Suprapubic skin (tissue), 4 donors: ENCODE measurements around the gene GOLGA2. TPM values are rescaled to one million over a fixed set of nuclear protein-coding genes. Genes with fewer than 3 reads are reported as not detected.

Source experiments
- DNase-seq, 2 donors: peaks; one replicate each; pipeline ENCODE4 v3.0.0-alpha.2; 2019; ENCODE audit warnings: low spot score in 2 of 2
- H3K27ac ChIP-seq: fragments of 200-600 bp; sonication (generic); one replicate; pipeline ENCODE4 v1.5.1; 2019
- H3K27me3 ChIP-seq: fragments of 200-600 bp; sonication (generic); one replicate; pipeline ENCODE4 v1.5.1; 2019
- H3K36me3 ChIP-seq: fragments of 200-600 bp; sonication (generic); one replicate; pipeline ENCODE4 v1.5.1; 2019
- H3K4me1 ChIP-seq: fragments of 200-600 bp; sonication (generic); one replicate; pipeline ENCODE4 v1.5.1; 2019
- H3K4me3 ChIP-seq: fragments of 200-600 bp; sonication (generic); one replicate; pipeline ENCODE4 v1.5.1; 2019; ENCODE audit warnings: mild to moderate bottlenecking
- H3K9me3 ChIP-seq: fragments of 200-600 bp; sonication (generic); one replicate; pipeline ENCODE4 v1.5.1; 2019
- EP300 ChIP-seq: sonication (generic); formaldehyde crosslinking; IDR thresholded peaks from one replicate; pipeline ENCODE4 v1.6.1; 2017; ENCODE audit warnings: antibody characterized with exemption
- POLR2A ChIP-seq, 2 donors: fragments of 450-650 bp; IDR thresholded peaks; one replicate each; pipeline ENCODE4 v1.6.1; 2017; ENCODE audit warnings: antibody characterized with exemption in 2 of 2, mild to moderate bottlenecking in 2 of 2, moderate library complexity in 2 of 2
- POLR2AphosphoS5 ChIP-seq, 3 donors: sonication (generic); formaldehyde crosslinking; IDR thresholded peaks; one replicate each; pipeline ENCODE4 v1.6.1; 2017; ENCODE audit warnings: antibody characterized with exemption in 3 of 3
- WGBS: methylation state at CpG from one replicate; pipeline ENCODE4 v1.1.5; 2018; 5-methylcytosine and 5-hydroxymethylcytosine counted together
- total RNA-seq, 4 donors: library from RNA; depleted of rRNA; stranded (reverse); fragments of >200 nt; gene quantifications; one replicate each; pipeline ENCODE4 v1.1.0, GENCODE V29; 2016
- TF ChIP-seq, protein P1 (sequence below), 2 donors: fragments of 200-600 bp in 1 of 2; fragments of 450-650 bp in 1 of 2; sonication (generic) in 1 of 2; IDR thresholded peaks; one replicate each; pipeline ENCODE4 v1.5.1; 2016 to 2019; ENCODE audit warnings: antibody characterized with exemption in 2 of 2, mild to moderate bottlenecking in 1 of 2, moderate library complexity in 1 of 2

Gene GOLGA2
- total RNA-seq, 4 donors from 2014 or later = 83.5 to 131 (median 99.0) TPM

DNA sequence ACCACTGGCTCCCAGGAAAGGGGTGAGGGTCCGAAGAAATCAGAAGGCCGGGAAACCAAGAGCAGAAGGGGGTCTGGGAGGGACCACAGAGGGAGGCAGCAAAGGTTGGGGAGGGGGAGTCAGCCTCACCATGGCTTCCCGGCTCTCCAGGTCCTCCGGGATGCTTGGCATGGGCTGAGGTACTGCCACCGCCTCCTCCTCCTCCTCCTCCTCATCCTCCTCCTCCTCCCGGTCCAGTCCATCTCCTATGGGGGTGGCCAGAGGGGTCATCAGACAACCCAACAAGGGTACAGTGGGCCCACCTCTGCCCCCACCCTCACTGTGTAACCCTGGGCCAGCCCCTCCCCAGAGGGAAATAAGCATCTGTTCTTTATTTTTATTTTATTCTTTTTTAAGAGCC, 17.5 kb downstream of the GOLGA2 start:
- no peaks in the 10 kb centered on the region for H3K9me3 ChIP-seq
- H3K4me3 ChIP-seq = no peak overlapping the region
- no peaks in the 10 kb centered on the region for H3K27me3 ChIP-seq
- TF ChIP-seq EP300 (no peak), POLR2AphosphoS5 (IDR thresholded peaks at IDR 0.05) (no peak), POLR2A (IDR thresholded peaks at IDR 0.05) (no peak)
- TF ChIP-seq, protein P1, sequence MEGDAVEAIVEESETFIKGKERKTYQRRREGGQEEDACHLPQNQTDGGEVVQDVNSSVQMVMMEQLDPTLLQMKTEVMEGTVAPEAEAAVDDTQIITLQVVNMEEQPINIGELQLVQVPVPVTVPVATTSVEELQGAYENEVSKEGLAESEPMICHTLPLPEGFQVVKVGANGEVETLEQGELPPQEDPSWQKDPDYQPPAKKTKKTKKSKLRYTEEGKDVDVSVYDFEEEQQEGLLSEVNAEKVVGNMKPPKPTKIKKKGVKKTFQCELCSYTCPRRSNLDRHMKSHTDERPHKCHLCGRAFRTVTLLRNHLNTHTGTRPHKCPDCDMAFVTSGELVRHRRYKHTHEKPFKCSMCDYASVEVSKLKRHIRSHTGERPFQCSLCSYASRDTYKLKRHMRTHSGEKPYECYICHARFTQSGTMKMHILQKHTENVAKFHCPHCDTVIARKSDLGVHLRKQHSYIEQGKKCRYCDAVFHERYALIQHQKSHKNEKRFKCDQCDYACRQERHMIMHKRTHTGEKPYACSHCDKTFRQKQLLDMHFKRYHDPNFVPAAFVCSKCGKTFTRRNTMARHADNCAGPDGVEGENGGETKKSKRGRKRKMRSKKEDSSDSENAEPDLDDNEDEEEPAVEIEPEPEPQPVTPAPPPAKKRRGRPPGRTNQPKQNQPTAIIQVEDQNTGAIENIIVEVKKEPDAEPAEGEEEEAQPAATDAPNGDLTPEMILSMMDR (IDR thresholded peaks at IDR 0.05) = no peak
- peaks cover 69% of the 10 kb centered on the region for H3K36me3 ChIP-seq
- WGBS = 87% methylated on average over 6 of the region's 6 CpGs
- peaks cover 23% of the 10 kb centered on the region for H3K4me1 ChIP-seq
- no peak for DNase-seq
- H3K27ac ChIP-seq = no peak overlapping the region

GRCh38 chr9:128257907-128258306, 17.9 kb downstream of the GOLGA2 start:
- Histone ChIP-seq H3K27ac (no peak overlapping the region), H3K36me3 (peaks cover 64% of the 10 kb centered on the region), H3K9me3 (no peaks in the 10 kb centered on the region), H3K27me3 (no peaks in the 10 kb centered on the region), H3K4me1 (peaks cover 27% of the 10 kb centered on the region), H3K4me3 (no peak overlapping the region)
- DNase-seq = no peak
- 89% methylated on average over 9 of the region's 11 CpGs for WGBS
- TF ChIP-seq POLR2A (IDR thresholded peaks at IDR 0.05) = no peak
- TF ChIP-seq, protein P1 (IDR thresholded peaks at IDR 0.05) = no peak
- no peak for TF ChIP-seq POLR2AphosphoS5 (IDR thresholded peaks at IDR 0.05)
- TF ChIP-seq EP300 = no peak

DNA sequence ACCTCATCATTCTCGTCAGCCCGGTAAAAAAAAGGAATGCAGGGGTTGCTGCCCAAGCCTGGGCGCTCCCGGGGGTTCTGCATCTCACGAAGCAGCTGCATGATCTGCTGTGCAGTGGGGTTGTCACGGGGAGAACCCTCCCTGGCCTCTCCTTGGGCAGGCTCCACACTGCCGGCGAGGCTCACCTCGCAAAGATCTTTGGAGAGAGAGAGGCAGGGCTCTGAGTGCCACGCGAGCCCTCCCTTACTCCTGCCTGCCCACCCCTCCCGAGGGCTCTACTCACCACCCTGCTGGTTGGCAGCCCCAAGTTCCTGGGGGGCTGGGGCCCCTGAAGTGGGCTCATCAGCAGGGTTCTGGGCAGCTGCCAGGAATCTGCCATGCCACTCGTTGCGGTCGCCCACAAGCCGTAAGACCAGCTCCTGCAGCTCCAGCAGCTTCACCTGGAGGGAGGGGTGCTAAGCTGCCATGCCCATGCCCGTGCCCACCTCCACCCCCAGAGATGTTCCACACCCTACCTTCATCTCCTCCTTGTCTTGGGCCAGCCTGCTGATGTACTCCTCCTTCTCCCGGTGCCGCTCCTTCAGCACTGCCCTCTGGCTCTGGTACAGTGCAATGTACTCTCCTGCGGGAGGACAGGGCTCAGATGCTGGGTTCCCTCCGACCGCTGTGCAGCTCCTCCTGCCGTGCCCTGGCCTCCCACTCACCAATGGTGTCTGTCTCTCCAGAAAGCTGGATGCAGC, 18.6 kb downstream of the GOLGA2 start:
- Histone ChIP-seq H3K27me3 (no peaks in the 10 kb centered on the region), H3K27ac (no peak overlapping the region), H3K36me3 (peaks cover 58% of the 10 kb centered on the region), H3K9me3 (no peaks in the 10 kb centered on the region), H3K4me1 (peaks cover 27% of the 10 kb centered on the region), H3K4me3 (no peak overlapping the region)
- 83% methylated on average over 20 of the region's 23 CpGs for WGBS
- DNase-seq = no peak
- no peak for TF ChIP-seq EP300
- no peak for TF ChIP-seq POLR2AphosphoS5 (IDR thresholded peaks at IDR 0.05)
- TF ChIP-seq, protein P1 (IDR thresholded peaks at IDR 0.05) = no peak
- no peak for TF ChIP-seq POLR2A (IDR thresholded peaks at IDR 0.05)

- no peak overlapping the region for H3K27ac ChIP-seq
- H3K4me3 ChIP-seq = no peak overlapping the region
- TF ChIP-seq POLR2A (IDR thresholded peaks at IDR 0.05) (no peak), POLR2AphosphoS5 (IDR thresholded peaks at IDR 0.05) (no peak), EP300 (no peak)
- TF ChIP-seq, protein P1 (IDR thresholded peaks at IDR 0.05) = peak; percentile 34 to 85
- WGBS = 57% methylated on average over 13 of the region's 18 CpGs
- no peaks in the 10 kb centered on the region for H3K27me3 ChIP-seq
- H3K36me3 ChIP-seq = peaks cover 36% of the 10 kb centered on the region
- H3K4me1 ChIP-seq = peaks cover 46% of the 10 kb centered on the region
- DNase-seq = no peak
- H3K9me3 ChIP-seq = no peaks in the 10 kb centered on the region
Observed at GRCh38 chr9:128254855-128255759, 20.7 kb downstream of the GOLGA2 start.

GRCh38 chr9:128254362-128254761, 21.4 kb downstream of the GOLGA2 start:
- 64% methylated on average over 20 of the region's 20 CpGs for WGBS
- no peaks in the 10 kb centered on the region for H3K27me3 ChIP-seq
- no peak overlapping the region for H3K4me3 ChIP-seq
- peaks cover 29% of the 10 kb centered on the region for H3K36me3 ChIP-seq
- H3K9me3 ChIP-seq = no peaks in the 10 kb centered on the region
- TF ChIP-seq, protein P1 (IDR thresholded peaks at IDR 0.05) = no peak
- TF ChIP-seq POLR2A (IDR thresholded peaks at IDR 0.05) (no peak), EP300 (no peak)
- DNase-seq = no peak
- H3K4me1 ChIP-seq = peaks cover 46% of the 10 kb centered on the region
- peak overlapping the region; percentile 20 for H3K27ac ChIP-seq
